T-helper 9 cell (primary cell): ENCODE data around the gene C12orf42.

Experiments used
- DNase-seq: peaks from one replicate; pipeline ENCODE4 v3.0.0-alpha.2; 2020

The C12orf42 gene

DNA sequence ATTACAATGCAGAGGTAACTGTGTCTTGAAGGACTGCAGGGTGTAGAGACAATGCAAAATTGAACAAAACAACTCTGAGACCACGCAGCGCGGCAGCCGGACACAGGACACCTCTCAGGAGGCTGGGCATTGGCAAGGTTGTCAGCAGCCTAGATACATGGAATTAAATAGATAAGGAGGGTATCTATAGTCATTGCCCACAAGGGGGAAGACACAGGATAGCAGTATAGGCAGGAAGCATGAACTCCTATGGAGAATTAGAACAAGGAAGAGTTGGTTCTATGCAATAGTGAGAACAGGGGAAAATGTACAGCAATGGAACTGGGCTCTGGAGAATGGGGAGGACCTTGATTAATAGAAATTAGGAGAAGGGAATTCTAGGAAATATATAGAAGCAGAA is 164.1 kb downstream of the C12orf42 start:
- no peak for DNase-seq

DNA sequence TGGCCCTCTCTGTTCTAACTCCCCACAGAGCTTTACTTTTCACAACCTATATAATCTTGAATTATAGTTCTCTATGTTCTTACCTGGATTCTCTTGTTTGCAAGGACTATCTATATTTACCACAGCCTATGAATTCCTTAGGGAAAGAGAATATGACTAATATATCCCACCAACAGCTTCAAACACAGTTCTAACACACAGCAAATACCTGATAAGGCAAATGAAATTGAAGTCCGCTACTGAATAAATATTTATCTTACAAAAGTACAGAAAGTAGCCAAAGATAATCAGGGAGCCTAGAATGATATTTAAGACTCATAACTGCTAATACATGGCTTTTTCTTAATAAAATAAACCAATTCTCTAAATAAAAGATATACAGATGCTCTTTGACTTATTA is 165.1 kb downstream of the C12orf42 start:
- DNase-seq: no peak

DNA sequence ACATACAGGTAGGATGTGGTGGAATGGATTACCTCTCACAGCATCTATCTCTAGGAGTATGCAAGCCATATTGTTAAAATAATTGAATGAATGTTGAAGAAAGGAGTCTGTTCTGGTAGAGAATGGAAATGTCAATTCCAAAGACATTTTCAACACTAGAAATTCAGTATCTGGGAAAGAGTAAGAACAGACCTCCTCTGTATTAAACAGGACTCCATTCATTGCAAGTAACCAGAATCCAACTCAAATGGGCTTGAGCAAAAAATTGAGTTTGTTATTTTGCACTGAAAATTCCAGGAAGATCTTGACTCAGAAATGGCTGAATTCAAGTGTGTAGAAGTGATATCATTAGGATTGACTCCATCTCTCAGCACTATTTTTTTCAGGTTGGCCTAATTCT is 168.1 kb downstream of the C12orf42 start:
- no peak for DNase-seq

DNA sequence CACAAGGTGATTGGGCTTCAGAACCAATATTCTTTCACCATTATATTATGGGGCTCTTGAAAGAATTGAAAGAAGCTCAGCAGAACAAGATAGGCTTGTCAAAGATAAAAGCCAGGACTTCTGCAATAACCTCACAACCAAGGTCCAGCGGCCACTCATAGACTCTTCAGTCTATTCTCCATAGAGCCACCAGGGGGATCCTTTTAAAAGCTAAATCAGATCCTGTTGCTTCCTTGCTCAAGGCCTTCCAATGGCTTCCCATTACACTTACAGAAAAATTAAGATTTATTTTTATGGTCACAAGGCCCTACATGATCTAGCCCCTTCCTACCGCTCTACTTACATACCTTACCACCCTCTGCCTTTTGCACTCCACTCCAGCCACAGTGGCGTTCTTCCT is 169.6 kb downstream of the C12orf42 start:
- DNase-seq: no peak

DNA sequence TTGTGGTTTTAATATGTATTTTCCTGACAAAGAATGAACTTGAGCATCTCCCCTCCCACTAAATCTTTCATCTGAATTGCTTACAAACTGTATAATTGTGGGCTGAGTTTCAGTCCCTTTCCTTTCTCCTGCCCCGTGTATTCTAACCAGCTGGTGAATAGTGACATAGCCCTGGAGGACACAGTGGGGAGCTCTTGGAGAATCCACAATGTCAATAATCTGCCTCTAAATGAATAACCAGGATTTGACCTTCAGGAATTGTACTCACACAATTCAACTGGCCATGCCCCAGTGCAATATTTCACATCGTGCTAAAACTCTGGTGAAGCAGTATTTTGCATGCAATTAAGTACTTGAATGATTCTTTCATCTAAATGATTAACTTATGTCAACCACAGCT is 177.2 kb downstream of the C12orf42 start:
- DNase-seq: no peak

DNA sequence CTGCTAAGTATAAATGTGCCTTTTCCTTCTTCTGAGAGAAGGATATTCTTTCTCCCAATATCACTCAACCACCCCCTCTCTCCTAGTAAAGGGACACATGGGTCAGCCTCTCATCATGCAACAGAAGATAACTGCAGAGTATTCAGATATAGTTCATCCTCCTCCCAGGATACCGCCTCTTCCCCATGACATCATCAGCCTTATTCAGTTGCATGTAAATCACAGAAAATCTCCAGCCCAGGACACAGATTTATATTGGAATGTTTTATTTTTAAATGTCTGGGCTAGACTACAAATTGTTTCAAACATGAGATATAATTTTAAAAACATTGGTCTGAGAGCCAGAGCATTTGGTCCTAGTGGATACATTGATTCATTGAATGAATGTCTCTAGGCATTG is 178.5 kb downstream of the C12orf42 start:
- no peak for DNase-seq

DNA sequence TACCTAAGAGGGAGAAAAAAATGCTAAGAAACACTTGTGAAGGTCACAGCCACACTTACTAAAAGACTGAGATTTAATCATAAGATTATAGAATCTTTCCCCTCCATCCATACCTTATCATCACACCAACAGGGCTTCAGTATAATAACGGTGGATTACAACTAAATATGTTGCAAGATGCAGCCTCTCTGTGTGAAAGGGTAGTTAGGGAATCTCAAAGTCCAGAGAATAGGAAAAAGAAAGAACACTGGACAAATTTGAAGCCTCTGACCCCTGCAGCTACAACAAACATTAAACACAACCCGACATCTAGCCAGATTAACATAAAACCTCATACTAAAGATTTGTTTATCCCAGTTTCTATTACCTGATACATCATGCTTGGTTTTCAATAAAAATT is 181.0 kb downstream of the C12orf42 start:
- DNase-seq: no peak

DNA sequence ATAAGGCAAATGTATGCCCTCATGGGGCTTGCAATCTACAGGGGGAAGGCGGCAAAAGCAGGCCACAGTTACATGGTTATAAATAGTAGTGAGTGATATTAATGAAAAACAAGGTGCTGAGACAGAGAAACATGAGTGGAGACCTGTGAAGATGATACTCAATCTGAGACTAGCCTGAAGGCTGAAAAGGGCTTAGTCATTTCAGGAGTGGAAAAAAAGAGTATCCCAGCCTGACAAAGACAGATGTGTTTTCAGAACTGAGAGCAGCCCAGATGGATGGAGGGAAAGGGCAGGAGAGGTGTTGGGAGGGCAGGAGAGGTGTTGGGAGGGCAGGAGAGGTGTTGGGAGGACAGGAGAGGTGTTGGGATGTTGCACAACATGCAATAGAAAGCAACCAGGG is 181.9 kb downstream of the C12orf42 start:
- no peak for DNase-seq

DNA sequence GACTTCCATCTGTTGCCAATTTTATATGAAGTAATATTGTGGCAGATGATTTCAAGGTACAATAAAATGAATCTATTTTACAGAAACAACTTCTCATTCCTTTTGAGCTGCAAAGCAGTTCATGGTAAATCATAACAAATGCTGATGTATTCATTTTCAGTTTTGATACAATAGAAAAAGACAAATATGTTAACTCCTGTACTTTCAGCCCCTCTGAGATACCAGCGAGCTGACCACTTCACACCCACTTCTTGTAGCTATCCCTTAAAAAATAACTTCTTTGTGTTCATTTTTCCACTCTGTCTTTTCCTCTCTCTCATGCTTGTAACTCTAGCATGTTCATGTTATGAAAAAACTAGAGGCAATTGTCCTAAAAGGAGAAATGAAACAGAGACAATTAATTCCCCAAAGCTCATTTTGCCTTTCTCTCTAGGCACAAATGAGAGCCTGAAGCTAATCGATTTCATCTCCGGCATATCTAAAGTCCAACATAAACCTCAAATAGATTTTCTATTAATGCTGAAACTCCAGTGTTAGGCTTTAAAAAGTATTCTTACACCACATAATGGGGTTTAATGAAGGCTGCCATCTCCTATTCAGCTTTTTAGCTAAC is 182.9 kb downstream of the C12orf42 start:
- DNase-seq: no peak

DNA sequence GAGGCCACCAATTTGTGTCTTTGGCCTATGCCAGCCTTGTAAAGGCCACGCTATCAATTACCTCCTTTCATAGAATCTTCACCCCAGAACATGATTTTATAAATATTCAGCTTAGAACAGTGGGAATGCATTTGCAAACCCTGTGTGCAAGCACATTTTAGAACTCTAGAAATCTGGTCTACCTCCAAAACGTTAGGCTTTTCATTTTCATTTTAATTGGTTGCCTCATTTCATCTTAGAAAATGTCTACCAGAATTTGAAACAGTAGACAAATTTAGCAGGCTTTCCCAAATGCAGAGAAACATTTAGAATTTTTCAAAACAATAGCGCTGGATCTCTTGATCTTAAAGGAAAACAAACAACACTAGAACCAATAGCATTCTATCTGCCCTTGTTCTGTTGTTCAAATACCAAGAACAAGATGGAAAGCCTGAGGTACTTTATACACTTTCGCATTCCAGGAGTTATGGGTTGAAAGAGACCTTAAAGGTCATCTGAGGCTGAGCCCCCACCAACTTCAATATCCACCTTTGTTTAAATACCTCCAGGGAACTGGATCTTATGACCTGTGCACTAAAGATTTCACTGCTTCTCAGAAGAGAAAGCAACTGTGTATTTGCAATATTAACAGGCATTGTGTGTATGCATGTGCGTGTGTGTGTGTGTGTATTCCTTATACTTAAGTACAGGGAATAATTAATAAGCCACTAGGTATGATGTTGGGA is 185.1 kb downstream of the C12orf42 start:
- DNase-seq: no peak

DNA sequence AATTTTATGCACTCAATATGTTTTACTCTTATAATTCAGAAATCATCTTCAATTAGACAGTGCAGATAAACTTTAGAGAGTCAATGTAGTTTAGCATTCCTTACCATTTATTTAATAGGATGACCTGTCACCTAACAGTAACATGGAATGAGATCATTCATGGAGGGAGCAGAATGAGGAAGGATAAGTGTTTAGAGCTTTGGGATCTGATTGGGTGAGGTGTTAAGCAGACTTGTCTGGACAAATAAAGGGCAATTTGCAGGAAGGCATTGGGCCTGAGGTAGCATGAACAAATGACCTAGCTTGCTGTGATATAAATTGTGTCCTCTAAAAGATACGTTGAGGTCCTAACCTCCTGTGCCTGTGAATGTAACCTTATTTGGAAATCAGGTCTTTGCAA is 187.4 kb downstream of the C12orf42 start:
- no peak for DNase-seq

DNA sequence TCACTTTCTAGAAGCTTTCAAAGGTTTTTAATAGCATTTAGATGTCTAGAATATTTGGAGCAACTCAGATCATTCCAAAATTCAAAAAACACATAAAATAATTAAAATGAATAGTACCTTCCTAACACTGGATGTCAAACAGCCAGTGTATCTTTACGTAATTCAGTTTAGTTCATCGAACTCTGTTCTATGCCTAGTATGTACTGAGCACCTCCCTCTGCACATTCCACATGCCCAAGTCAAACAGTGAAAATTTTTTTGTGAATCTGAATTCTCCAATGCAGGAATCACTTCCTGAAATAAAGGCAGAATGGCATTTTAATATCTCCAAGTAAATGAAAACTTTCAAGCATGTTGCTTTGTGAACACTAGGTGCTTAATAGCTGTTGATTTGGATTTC is 192.3 kb downstream of the C12orf42 start:
- DNase-seq: no peak

DNA sequence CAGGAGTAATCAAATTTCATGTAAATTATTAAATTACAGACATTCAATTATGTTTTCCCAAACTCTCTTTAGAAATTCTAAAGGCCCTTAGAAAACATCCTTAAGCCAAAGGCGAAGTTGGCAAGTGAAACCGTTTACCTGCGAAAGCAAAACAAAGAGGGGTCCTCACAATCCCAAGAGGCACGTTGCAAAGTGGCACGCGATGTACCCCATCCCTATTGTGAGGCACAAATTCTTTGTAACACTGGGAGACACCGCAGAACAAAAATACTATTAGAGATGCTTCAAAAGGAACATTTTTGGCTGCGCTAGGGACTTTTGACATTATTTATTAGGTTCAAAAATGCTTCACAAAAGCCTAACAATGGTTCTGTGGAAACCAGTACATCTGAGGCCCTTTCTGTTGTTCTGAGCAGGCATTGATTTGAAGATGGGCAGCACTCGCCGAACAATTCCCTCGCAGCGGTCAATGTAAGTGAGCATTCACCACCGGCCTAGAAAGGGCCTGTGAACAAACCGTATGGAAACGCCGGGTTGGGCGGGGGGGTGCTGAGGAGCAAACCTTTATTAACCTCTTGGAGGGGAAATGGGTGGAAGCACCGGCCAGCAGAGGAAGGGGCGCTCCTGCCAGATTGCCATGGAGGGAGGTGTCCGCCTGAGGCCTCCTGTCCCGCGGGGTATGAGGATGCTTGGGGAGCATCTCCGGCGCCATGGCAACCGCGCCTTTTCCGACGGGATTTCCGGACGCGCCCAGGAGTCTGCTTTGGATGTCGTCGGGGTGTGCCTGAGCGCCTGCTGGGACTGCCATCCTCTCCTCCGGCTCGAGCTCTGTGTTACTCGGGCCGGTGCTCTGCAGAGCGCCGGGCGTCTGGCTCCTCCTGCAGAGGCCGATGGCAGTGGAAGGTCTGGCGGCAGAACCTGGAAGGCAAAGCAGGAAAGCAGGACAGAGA is 193.9 kb downstream of the C12orf42 start:
- no peak for DNase-seq

DNA sequence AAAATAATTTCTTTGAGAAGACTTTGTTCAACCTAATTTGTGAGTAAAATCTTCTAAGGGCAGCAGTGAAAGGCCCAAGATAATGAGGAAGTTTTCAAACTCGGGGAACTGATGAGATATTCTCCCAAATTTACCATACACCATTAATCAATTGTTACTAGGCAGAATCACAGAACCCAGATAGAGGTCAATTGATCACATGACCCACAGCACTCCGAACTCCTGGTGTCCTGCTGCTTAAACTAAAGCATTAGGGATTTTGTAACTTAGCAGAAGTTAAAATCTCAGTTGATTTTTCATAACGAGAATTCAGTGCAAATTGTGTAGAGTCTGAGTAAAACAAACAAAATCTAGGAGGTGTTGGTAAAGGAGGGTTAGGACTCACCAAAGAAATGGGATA is 207.8 kb downstream of the C12orf42 start:
- no peak for DNase-seq

DNA sequence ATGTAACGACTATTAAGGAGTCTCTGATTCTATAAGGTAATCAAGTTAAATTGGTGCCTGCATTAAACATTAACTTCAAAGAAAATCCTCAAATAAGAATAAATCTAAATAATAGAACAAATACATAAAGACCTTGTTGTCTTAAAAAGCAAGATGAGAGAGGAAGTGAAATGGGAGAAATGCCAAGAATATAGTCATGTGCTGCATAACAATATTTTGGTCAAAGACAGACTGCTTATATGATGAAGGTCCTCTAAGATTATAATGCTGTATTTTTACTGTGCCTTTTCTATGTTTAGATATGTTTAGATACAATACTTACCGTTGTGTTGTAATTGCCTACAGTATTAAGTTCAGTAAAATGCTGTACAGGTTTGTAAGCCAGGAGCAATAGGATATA is 213.6 kb downstream of the C12orf42 start:
- no peak for DNase-seq

DNA sequence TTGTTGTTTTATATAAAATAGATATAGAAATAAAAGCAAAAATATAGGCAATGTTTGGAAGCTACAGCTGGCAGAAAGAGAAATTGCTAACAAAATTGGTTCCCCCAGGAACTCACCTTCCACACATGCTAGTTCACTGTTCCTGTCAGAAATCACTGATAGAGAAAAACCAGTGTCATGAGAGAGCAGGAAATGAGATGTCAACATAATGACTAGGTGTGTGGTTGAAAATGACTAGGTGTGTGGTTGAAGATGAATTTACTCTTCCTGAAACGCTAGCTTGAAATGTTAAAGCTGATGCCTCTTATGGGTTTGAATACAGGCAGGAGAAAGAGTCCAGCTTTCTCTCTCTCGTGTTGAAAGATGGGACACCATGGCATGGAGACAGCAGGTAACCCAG is 216.3 kb downstream of the C12orf42 start:
- DNase-seq: no peak

DNA sequence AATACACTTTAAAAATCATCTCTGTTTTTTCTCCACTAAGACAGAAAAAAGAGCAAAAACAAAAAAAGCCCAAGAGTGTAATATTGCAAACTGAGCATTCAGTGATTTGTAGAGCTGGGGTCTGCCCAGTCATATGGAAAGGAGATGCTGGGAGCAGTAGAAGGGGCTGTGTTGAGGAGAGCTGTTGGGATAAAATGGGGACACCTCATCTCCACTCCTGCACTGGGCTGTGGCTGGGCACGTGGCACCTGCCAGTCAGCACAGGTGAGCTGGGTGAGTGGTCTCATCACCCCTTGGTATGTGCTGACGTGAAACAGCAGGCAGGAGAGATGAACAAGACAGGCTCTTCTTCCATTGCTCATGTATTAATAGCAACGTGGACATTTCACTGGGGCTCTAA is 217.4 kb downstream of the C12orf42 start:
- DNase-seq: no peak

DNA sequence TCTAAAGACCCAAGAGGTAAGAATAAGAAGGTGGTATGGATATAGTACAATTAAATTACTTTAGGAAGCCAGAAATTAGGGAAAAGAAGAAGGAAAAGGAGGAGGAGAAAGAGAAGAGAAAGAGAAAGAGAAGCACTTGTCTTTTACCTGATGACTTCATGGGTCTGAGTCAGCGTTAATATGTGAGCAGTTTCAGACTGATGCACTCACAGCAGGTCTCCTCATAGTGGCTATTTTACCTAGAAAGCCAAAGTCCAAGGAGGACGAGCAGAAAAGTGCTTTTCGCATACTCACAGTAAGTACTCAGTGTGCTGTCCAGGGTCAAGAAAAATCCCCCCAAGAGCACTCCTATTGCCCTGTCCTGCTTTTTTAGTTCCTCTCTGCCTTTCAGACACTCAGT is 222.1 kb downstream of the C12orf42 start:
- no peak for DNase-seq

DNA sequence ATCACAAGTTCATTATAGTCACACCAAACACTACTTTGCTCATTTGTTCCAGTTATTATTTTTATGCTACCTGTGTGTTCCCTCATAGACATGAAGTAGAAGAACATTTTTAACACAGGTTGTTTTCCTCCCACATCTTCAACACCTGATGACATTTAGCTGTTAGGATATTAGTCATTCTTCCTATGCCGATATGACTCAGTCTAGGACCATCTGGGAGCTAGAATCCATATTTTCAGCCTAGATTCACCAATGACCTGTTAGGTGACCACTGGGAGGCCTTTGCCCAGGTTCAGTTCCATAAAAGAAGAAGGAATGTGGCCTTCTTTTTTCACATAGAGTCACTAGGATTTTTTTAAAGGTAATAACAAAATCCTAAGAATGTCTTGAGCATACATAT is 222.8 kb downstream of the C12orf42 start:
- no peak for DNase-seq

DNA sequence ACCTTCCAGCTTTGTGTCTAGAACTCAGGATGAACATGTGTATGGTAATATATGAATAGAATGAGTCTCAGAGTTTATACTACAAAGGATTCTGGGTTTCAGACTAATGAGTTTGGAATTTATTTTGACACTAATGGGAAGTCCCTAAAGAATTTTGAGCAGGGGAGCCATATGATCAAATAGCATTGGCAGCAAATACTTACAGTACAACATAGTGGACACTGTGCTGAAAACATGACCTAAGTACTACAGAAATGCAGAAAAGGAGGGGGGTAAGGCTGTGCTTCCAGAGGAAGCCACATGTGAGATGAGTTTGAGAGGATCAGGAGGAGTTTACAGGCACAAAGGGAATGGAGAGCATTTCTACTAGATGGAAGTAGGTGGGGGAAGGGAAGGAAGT is 225.8 kb downstream of the C12orf42 start:
- no peak for DNase-seq

DNA sequence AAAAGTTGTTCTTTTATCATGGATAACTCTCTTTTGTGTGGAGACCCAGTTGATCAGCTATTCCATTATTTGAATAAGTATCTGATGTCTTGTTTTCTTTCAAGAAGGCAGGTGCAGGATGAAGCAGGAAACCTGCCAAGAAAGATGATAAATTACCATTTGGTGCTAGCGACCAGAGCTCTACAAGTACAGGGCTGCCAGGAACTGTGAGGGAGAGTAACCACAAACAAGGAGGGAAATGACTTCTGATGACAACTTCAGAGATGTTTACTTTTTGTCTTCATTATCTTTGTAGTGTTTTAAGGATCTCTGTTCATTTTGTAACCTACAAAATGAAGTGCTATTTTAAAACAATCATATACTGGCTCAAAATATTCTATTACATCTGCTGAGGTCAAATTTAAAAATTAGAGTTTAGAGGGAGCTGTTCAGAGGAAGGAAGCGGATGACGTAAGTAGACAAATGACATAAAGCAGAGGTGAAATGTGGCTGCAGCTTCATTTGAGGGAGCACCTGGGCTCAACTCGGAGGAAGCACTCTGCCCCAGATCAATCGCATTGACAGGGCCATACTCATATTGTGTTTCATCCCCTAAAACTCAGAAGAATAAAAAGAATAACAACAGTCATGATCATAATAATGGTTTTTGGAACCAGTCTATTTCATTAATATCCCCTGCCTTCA is 226.8 kb downstream of the C12orf42 start:
- no peak for DNase-seq

DNA sequence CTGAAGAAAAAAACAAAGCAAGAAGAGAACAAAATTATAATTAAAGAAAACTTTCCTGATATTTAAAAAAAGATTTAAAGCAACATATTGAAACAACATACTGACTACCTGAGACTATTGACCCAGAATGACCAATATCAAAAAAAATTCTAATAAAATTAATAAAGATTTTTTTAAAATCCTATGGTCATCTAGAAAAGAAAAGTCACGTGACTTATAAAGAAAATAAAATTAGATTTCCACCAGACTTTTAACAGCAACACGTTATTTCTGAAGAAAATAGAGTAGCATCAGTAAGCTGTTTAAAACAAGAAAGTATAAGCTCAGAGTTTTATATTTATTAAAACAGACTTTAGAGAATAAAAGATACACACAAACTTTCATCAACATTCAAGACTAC is 238.0 kb downstream of the C12orf42 start:
- DNase-seq: no peak
